Neutrophil (primary cell): ENCODE measurements around the gene TCERG1L.

Experiments used
- H3K27ac ChIP-seq: fragments of 200-600 bp; sonication (generic); 2 replicates; pipeline ENCODE4 v1.5.1; 2016; ENCODE audit warnings: mild to moderate bottlenecking, moderate library complexity
- H3K27me3 ChIP-seq: fragments of 200-600 bp; sonication (generic); 2 replicates; pipeline ENCODE4 v1.6.0; 2016; ENCODE audit warnings: mild to moderate bottlenecking
- H3K36me3 ChIP-seq: fragments of 200-600 bp; sonication (generic); 2 replicates; pipeline ENCODE4 v1.5.1; 2017
- H3K4me1 ChIP-seq, 2 experiments: fragments of 200-600 bp in 1 of 2; sonication (generic) in 1 of 2; 1 replicate in 1 of 2; 2 replicates in 1 of 2; pipeline versions ENCODE4 v1.5.1 to v1.6.1; 2013 to 2016; ENCODE audit warnings: low read depth in 1 of 2, low read length in 1 of 2, mild to moderate bottlenecking in 1 of 2, moderate library complexity in 1 of 2; ENCODE audit not compliant: control insufficient read depth in 1 of 2, insufficient read depth in 1 of 2
- H3K4me3 ChIP-seq, 2 experiments: fragments of 200-600 bp in 1 of 2; sonication (generic) in 1 of 2; 1 replicate in 1 of 2; 2 replicates in 1 of 2; pipeline ENCODE4 v1.5.1; 2013 to 2016; ENCODE audit warnings: low read depth in 1 of 2, low read length in 1 of 2, mild to moderate bottlenecking in 1 of 2, moderate library complexity in 1 of 2
- H3K9me3 ChIP-seq: fragments of 200-600 bp; sonication (generic); 2 replicates; pipeline ENCODE4 v1.5.1; 2016
- CTCF ChIP-seq: fragments of 200-600 bp; sonication (generic); IDR thresholded peaks from 2 replicates; pipeline ENCODE4 v1.5.1; 2016; ENCODE audit warnings: antibody characterized with exemption

Gene TCERG1L

GRCh38 chr10:131311661-131312477 is at the start of gene TCERG1L:
TSS of gene TCERG1L (minus strand) at chr10:131311721. CDS start at chr10:131311635, 86 bp downstream.
- H3K27me3 ChIP-seq: peaks cover 91% of the 10 kb centered on the region
- no peaks in the 10 kb centered on the region for H3K9me3 ChIP-seq
- no peaks in the 10 kb centered on the region for H3K4me1 ChIP-seq
- no peaks in the 10 kb centered on the region for H3K36me3 ChIP-seq
- H3K4me3 ChIP-seq: no peak within 1 kb of the TSS
- TF ChIP-seq CTCF: no peak
- H3K27ac ChIP-seq: no peak within 1 kb of the TSS

GRCh38 chr10:131358741-131359442 is 47.4 kb upstream of the TCERG1L start:
- H3K27me3 ChIP-seq: no peaks in the 10 kb centered on the region
- no peak for TF ChIP-seq CTCF
- H3K4me3 ChIP-seq: no peak overlapping the region
- H3K36me3 ChIP-seq: no peaks in the 10 kb centered on the region
- no peaks in the 10 kb centered on the region for H3K4me1 ChIP-seq
- H3K27ac ChIP-seq: no peak overlapping the region
- no peaks in the 10 kb centered on the region for H3K9me3 ChIP-seq

GRCh38 chr10:131356442-131356841 is 44.9 kb upstream of the TCERG1L start:
- Histone ChIP-seq H3K4me3 (no peak overlapping the region), H3K4me1 (no peaks in the 10 kb centered on the region), H3K27me3 (no peaks in the 10 kb centered on the region), H3K27ac (no peak overlapping the region), H3K36me3 (no peaks in the 10 kb centered on the region), H3K9me3 (no peaks in the 10 kb centered on the region)
- no peak for TF ChIP-seq CTCF

- Histone ChIP-seq H3K36me3 (no peaks in the 10 kb centered on the region), H3K27me3 (no peaks in the 10 kb centered on the region), H3K4me1 (no peaks in the 10 kb centered on the region), H3K9me3 (no peaks in the 10 kb centered on the region), H3K4me3 (no peak overlapping the region), H3K27ac (no peak overlapping the region)
- TF ChIP-seq CTCF: no peak
Measured at GRCh38 chr10:131355881-131356280, 44.4 kb upstream of the TCERG1L start.

GRCh38 chr10:131355056-131355455 is 43.5 kb upstream of the TCERG1L start:
- H3K9me3 ChIP-seq: no peaks in the 10 kb centered on the region
- no peak for TF ChIP-seq CTCF
- H3K27ac ChIP-seq: no peak overlapping the region
- H3K4me1 ChIP-seq: no peaks in the 10 kb centered on the region
- no peak overlapping the region for H3K4me3 ChIP-seq
- no peaks in the 10 kb centered on the region for H3K36me3 ChIP-seq
- no peaks in the 10 kb centered on the region for H3K27me3 ChIP-seq
